ENCODE data around the gene PDIA2.
A peak's percentile ranks its signal among the peaks of the same experiment; 100 is the strongest.

PDIA2 gene

GRCh38 chr16:296806-297510, 14.0 kb downstream of the PDIA2 start:
- DNase-seq (ENCODE audit: low spot score): no peak

GRCh38 chr16:297832-298231, 14.9 kb downstream of the PDIA2 start:
- DNase-seq (ENCODE audit: low spot score): no peak

GRCh38 chr16:301235-301634, 18.3 kb downstream of the PDIA2 start:
- no peak for DNase-seq (ENCODE audit: low spot score)

GRCh38 chr16:301950-302349, 19.0 kb downstream of the PDIA2 start:
- DNase-seq (ENCODE audit: low spot score): no peak

GRCh38 chr16:303760-304505, 21.0 kb downstream of the PDIA2 start:
- no peak for DNase-seq (ENCODE audit: low spot score)

GRCh38 chr16:305916-306626, 23.1 kb downstream of the PDIA2 start:
- DNase-seq (ENCODE audit: low spot score): peak; percentile 37

- DNase-seq (ENCODE audit: low spot score): no peak
Measured at GRCh38 chr16:306911-307370, 24.0 kb downstream of the PDIA2 start.

GRCh38 chr16:307691-308312, 24.8 kb downstream of the PDIA2 start:
- DNase-seq (ENCODE audit: low spot score): no peak

GRCh38 chr16:309476-309875, 26.5 kb downstream of the PDIA2 start:
- DNase-seq (ENCODE audit: low spot score): no peak

- no peak for DNase-seq (ENCODE audit: low spot score)
Measured at GRCh38 chr16:311725-312124, 28.8 kb downstream of the PDIA2 start.

- DNase-seq (ENCODE audit: low spot score): no peak
Measured at GRCh38 chr16:314351-314750, 31.4 kb downstream of the PDIA2 start.

- DNase-seq (ENCODE audit: low spot score): no peak
Measured at GRCh38 chr16:314795-315299, 31.9 kb downstream of the PDIA2 start.

- no peak for DNase-seq (ENCODE audit: low spot score)
Measured at GRCh38 chr16:316741-317464, 33.9 kb downstream of the PDIA2 start.

GRCh38 chr16:317583-317982, 34.6 kb downstream of the PDIA2 start:
- DNase-seq (ENCODE audit: low spot score): no peak

GRCh38 chr16:318628-319027, 35.7 kb downstream of the PDIA2 start:
- DNase-seq (ENCODE audit: low spot score): no peak

- no peak for DNase-seq (ENCODE audit: low spot score)
Measured at GRCh38 chr16:320206-320605, 37.2 kb downstream of the PDIA2 start.

GRCh38 chr16:321532-321931, 38.6 kb downstream of the PDIA2 start:
- DNase-seq (ENCODE audit: low spot score): no peak

- no peak for DNase-seq (ENCODE audit: low spot score)
Measured at GRCh38 chr16:322476-323143, 39.6 kb downstream of the PDIA2 start.

GRCh38 chr16:324201-324450, 41.2 kb downstream of the PDIA2 start:
- no peak for DNase-seq (ENCODE audit: low spot score)

GRCh38 chr16:324451-325334, 41.7 kb downstream of the PDIA2 start:
- DNase-seq (ENCODE audit: low spot score): no peak
